Measurements from ENCODE around the gene GID8.

GID8 gene

GRCh38 chr20:62938105-62938888, at the start of gene GID8:
GID8 (plus strand) TSS chr20:62938147; CDS start chr20:62941503, 3,356 bp downstream.
- Histone ChIP-seq H3K27me3 (ENCODE audit: insufficient read depth, low read length) (no peaks in the 10 kb centered on the region), H2AFZ (ENCODE audit: low read depth, low read length) (no peak within 1 kb of the TSS), H3K36me3 (ENCODE audit: insufficient read depth, low read length) (peaks cover 50% of the 10 kb centered on the region), H3K4me3 (ENCODE audit: low read length) (peak within 1 kb of the TSS; percentile 94), H3K4me1 (ENCODE audit: insufficient read depth, low read length) (peaks cover 18% of the 10 kb centered on the region), H3K9me3 (ENCODE audit: low read length) (no peaks in the 10 kb centered on the region)

- Histone ChIP-seq H3K9me3 (ENCODE audit: low read length) (no peaks in the 10 kb centered on the region), H3K27me3 (ENCODE audit: insufficient read depth, low read length) (no peaks in the 10 kb centered on the region), H3K4me3 (ENCODE audit: low read length) (no peak overlapping the region), H3K36me3 (ENCODE audit: insufficient read depth, low read length) (peaks cover 73% of the 10 kb centered on the region), H2AFZ (ENCODE audit: low read depth, low read length) (no peak overlapping the region), H3K4me1 (ENCODE audit: insufficient read depth, low read length) (no peaks in the 10 kb centered on the region)
These were observed 49.5 kb upstream of the GID8 start for GRCh38 chr20:62888406-62888805.

- Histone ChIP-seq H3K27me3 (ENCODE audit: insufficient read depth, low read length) (no peaks in the 10 kb centered on the region), H2AFZ (ENCODE audit: low read depth, low read length) (no peak overlapping the region), H3K9me3 (ENCODE audit: low read length) (no peaks in the 10 kb centered on the region), H3K4me3 (ENCODE audit: low read length) (no peak overlapping the region), H3K36me3 (ENCODE audit: insufficient read depth, low read length) (peaks cover 78% of the 10 kb centered on the region), H3K4me1 (ENCODE audit: insufficient read depth, low read length) (no peaks in the 10 kb centered on the region)
These were observed 49.0 kb upstream of the GID8 start for GRCh38 chr20:62888910-62889309.

GRCh38 chr20:62889411-62889810, 48.5 kb upstream of the GID8 start:
- Histone ChIP-seq H3K36me3 (ENCODE audit: insufficient read depth, low read length) (peaks cover 83% of the 10 kb centered on the region), H3K9me3 (ENCODE audit: low read length) (no peaks in the 10 kb centered on the region), H3K27me3 (ENCODE audit: insufficient read depth, low read length) (no peaks in the 10 kb centered on the region), H3K4me1 (ENCODE audit: insufficient read depth, low read length) (no peaks in the 10 kb centered on the region), H3K4me3 (ENCODE audit: low read length) (no peak overlapping the region), H2AFZ (ENCODE audit: low read depth, low read length) (no peak overlapping the region)

GRCh38 chr20:62889871-62890270, 48.1 kb upstream of the GID8 start:
- no peak overlapping the region for H2AFZ ChIP-seq (ENCODE audit: low read depth, low read length)
- peaks cover 88% of the 10 kb centered on the region for H3K36me3 ChIP-seq (ENCODE audit: insufficient read depth, low read length)
- H3K4me1 ChIP-seq (ENCODE audit: insufficient read depth, low read length), result no peaks in the 10 kb centered on the region
- H3K4me3 ChIP-seq (ENCODE audit: low read length), result no peak overlapping the region
- H3K27me3 ChIP-seq (ENCODE audit: insufficient read depth, low read length), result no peaks in the 10 kb centered on the region
- H3K9me3 ChIP-seq (ENCODE audit: low read length), result no peaks in the 10 kb centered on the region

- no peak overlapping the region for H3K4me3 ChIP-seq (ENCODE audit: low read length)
- no peak overlapping the region for H2AFZ ChIP-seq (ENCODE audit: low read depth, low read length)
- no peaks in the 10 kb centered on the region for H3K27me3 ChIP-seq (ENCODE audit: insufficient read depth, low read length)
- H3K4me1 ChIP-seq (ENCODE audit: insufficient read depth, low read length), result no peaks in the 10 kb centered on the region
- H3K9me3 ChIP-seq (ENCODE audit: low read length), result no peaks in the 10 kb centered on the region
- H3K36me3 ChIP-seq (ENCODE audit: insufficient read depth, low read length), result peaks cover 93% of the 10 kb centered on the region
These were observed 47.5 kb upstream of the GID8 start for GRCh38 chr20:62890444-62890843.

GRCh38 chr20:62891111-62891510, 46.8 kb upstream of the GID8 start:
- Histone ChIP-seq H3K27me3 (ENCODE audit: insufficient read depth, low read length) (no peaks in the 10 kb centered on the region), H3K4me1 (ENCODE audit: insufficient read depth, low read length) (no peaks in the 10 kb centered on the region), H3K36me3 (ENCODE audit: insufficient read depth, low read length) (peaks cover 95% of the 10 kb centered on the region), H3K9me3 (ENCODE audit: low read length) (no peaks in the 10 kb centered on the region), H3K4me3 (ENCODE audit: low read length) (no peak overlapping the region), H2AFZ (ENCODE audit: low read depth, low read length) (no peak overlapping the region)

- Histone ChIP-seq H3K4me1 (ENCODE audit: insufficient read depth, low read length) (no peaks in the 10 kb centered on the region), H3K9me3 (ENCODE audit: low read length) (no peaks in the 10 kb centered on the region), H2AFZ (ENCODE audit: low read depth, low read length) (no peak overlapping the region), H3K4me3 (ENCODE audit: low read length) (no peak overlapping the region), H3K36me3 (ENCODE audit: insufficient read depth, low read length) (peaks cover 87% of the 10 kb centered on the region), H3K27me3 (ENCODE audit: insufficient read depth, low read length) (no peaks in the 10 kb centered on the region)
These were observed 45.3 kb upstream of the GID8 start for GRCh38 chr20:62892348-62893304.

GRCh38 chr20:62893700-62894099, 44.2 kb upstream of the GID8 start:
- Histone ChIP-seq H3K36me3 (ENCODE audit: insufficient read depth, low read length) (peaks cover 76% of the 10 kb centered on the region), H3K27me3 (ENCODE audit: insufficient read depth, low read length) (no peaks in the 10 kb centered on the region), H3K4me3 (ENCODE audit: low read length) (no peak overlapping the region)

GRCh38 chr20:62894261-62894660, 43.7 kb upstream of the GID8 start:
- H2AFZ ChIP-seq (ENCODE audit: low read depth, low read length), result no peak overlapping the region
- no peaks in the 10 kb centered on the region for H3K9me3 ChIP-seq (ENCODE audit: low read length)
- H3K4me3 ChIP-seq (ENCODE audit: low read length), result no peak overlapping the region
- no peaks in the 10 kb centered on the region for H3K27me3 ChIP-seq (ENCODE audit: insufficient read depth, low read length)
- no peaks in the 10 kb centered on the region for H3K4me1 ChIP-seq (ENCODE audit: insufficient read depth, low read length)
- peaks cover 70% of the 10 kb centered on the region for H3K36me3 ChIP-seq (ENCODE audit: insufficient read depth, low read length)

More at GRCh38 chr20:62893700-62894099, 44.2 kb upstream of the GID8 start:
- no peaks in the 10 kb centered on the region for H3K4me1 ChIP-seq (ENCODE audit: insufficient read depth, low read length)
- H2AFZ ChIP-seq (ENCODE audit: low read depth, low read length), result no peak overlapping the region
- no peaks in the 10 kb centered on the region for H3K9me3 ChIP-seq (ENCODE audit: low read length)

- H3K27me3 ChIP-seq (ENCODE audit: insufficient read depth, low read length), result no peaks in the 10 kb centered on the region
- H3K4me3 ChIP-seq (ENCODE audit: low read length), result no peak overlapping the region
- H3K36me3 ChIP-seq (ENCODE audit: insufficient read depth, low read length), result peaks cover 58% of the 10 kb centered on the region
- peaks cover 8% of the 10 kb centered on the region for H3K4me1 ChIP-seq (ENCODE audit: insufficient read depth, low read length)
- H2AFZ ChIP-seq (ENCODE audit: low read depth, low read length), result no peak overlapping the region
- no peaks in the 10 kb centered on the region for H3K9me3 ChIP-seq (ENCODE audit: low read length)
These were observed 42.4 kb upstream of the GID8 start for GRCh38 chr20:62895539-62895938.

GRCh38 chr20:62896526-62896925, 41.4 kb upstream of the GID8 start:
- Histone ChIP-seq H3K9me3 (ENCODE audit: low read length) (no peaks in the 10 kb centered on the region), H3K36me3 (ENCODE audit: insufficient read depth, low read length) (peaks cover 56% of the 10 kb centered on the region), H3K27me3 (ENCODE audit: insufficient read depth, low read length) (no peaks in the 10 kb centered on the region), H2AFZ (ENCODE audit: low read depth, low read length) (no peak overlapping the region), H3K4me1 (ENCODE audit: insufficient read depth, low read length) (peaks cover 13% of the 10 kb centered on the region), H3K4me3 (ENCODE audit: low read length) (no peak overlapping the region)

- Histone ChIP-seq H3K4me1 (ENCODE audit: insufficient read depth, low read length) (peaks cover 13% of the 10 kb centered on the region), H2AFZ (ENCODE audit: low read depth, low read length) (no peak overlapping the region), H3K27me3 (ENCODE audit: insufficient read depth, low read length) (no peaks in the 10 kb centered on the region), H3K4me3 (ENCODE audit: low read length) (no peak overlapping the region), H3K9me3 (ENCODE audit: low read length) (no peaks in the 10 kb centered on the region), H3K36me3 (ENCODE audit: insufficient read depth, low read length) (peaks cover 55% of the 10 kb centered on the region)
These were observed 40.3 kb upstream of the GID8 start for GRCh38 chr20:62897666-62898065.
